HG03521 (cell line): Measurements from ENCODE around the gene CARMIL3.
A peak's percentile ranks its signal among the peaks of the same experiment; 100 is the strongest.
"Not testable (repeated sequence)": the region's sequence is repeated elsewhere in the genome, so short reads cannot be mapped to it uniquely, and the experiment has no call there.

ENCODE experiments used
- ATAC-seq: cut with Tn5 transposase; IDR thresholded peaks from one replicate; pipeline ENCODE4 v1.9.1; 2021; ENCODE audit warnings: mild to moderate bottlenecking, moderate library complexity; ENCODE audit not compliant: unreplicated experiment

Gene CARMIL3

GRCh38 chr14:24051789-24052655 is at the start of gene CARMIL3:
CARMIL3 (plus strand) TSS chr14:24052009; CDS start chr14:24052154, 145 bp downstream.
- peak; percentile 67 for ATAC-seq

- not testable (repeated sequence) for ATAC-seq
Observed at GRCh38 chr14:24006471-24006816, 45.4 kb upstream of the CARMIL3 start.

- ATAC-seq: not testable (repeated sequence)
Observed at GRCh38 chr14:24006817-24007652, 44.8 kb upstream of the CARMIL3 start.

GRCh38 chr14:24011051-24011450 is 40.8 kb upstream of the CARMIL3 start:
- ATAC-seq: no peak

GRCh38 chr14:24012726-24013273 is 39.0 kb upstream of the CARMIL3 start:
- ATAC-seq: not testable (repeated sequence)

- ATAC-seq: peak; percentile 64
Observed at GRCh38 chr14:24013654-24014514, 37.9 kb upstream of the CARMIL3 start.

- not testable (repeated sequence) for ATAC-seq
Observed at GRCh38 chr14:24015745-24016144, 36.1 kb upstream of the CARMIL3 start.

- not testable (repeated sequence) for ATAC-seq
Observed at GRCh38 chr14:24018978-24019377, 32.8 kb upstream of the CARMIL3 start.

- ATAC-seq: not testable (repeated sequence)
Observed at GRCh38 chr14:24019944-24020343, 31.9 kb upstream of the CARMIL3 start.

- not testable (repeated sequence) for ATAC-seq
Observed at GRCh38 chr14:24020520-24020919, 31.3 kb upstream of the CARMIL3 start.

GRCh38 chr14:24024939-24025418 is 26.8 kb upstream of the CARMIL3 start:
- ATAC-seq: not testable (repeated sequence)

- not testable (repeated sequence) for ATAC-seq
Observed at GRCh38 chr14:24029687-24030086, 22.1 kb upstream of the CARMIL3 start.

GRCh38 chr14:24031331-24031730 is 20.5 kb upstream of the CARMIL3 start:
- ATAC-seq: not testable (repeated sequence)

GRCh38 chr14:24032727-24033418 is 18.9 kb upstream of the CARMIL3 start:
- no peak for ATAC-seq

GRCh38 chr14:24035769-24036168 is 16.0 kb upstream of the CARMIL3 start:
- ATAC-seq: peak; percentile 12

- ATAC-seq: peak; percentile 51
Observed at GRCh38 chr14:24036169-24036962, 15.4 kb upstream of the CARMIL3 start.

GRCh38 chr14:24036963-24037657 is 14.7 kb upstream of the CARMIL3 start:
- peak; percentile 13 for ATAC-seq

- no peak for ATAC-seq
Observed at GRCh38 chr14:24037658-24038037, 14.2 kb upstream of the CARMIL3 start.
